AG08395 (cell line): Measurements from ENCODE around the gene ZGPAT.

Source experiments
- DNase-seq: peaks from one replicate; pipeline ENCODE4 v3.0.0; 2012; ENCODE audit warnings: mixed read lengths, low spot score

Gene ZGPAT

GRCh38 chr20:63693083-63693732, 14.6 kb upstream of the ZGPAT start:
- DNase-seq, result no peak

- no peak for DNase-seq
Measured at GRCh38 chr20:63693733-63694583, 13.9 kb upstream of the ZGPAT start.

- DNase-seq, result no peak
Measured at GRCh38 chr20:63694584-63695423, 13.0 kb upstream of the ZGPAT start.

- DNase-seq, result no peak
Measured at GRCh38 chr20:63695424-63696305, 12.2 kb upstream of the ZGPAT start.

GRCh38 chr20:63696306-63696627, 11.6 kb upstream of the ZGPAT start:
- no peak for DNase-seq

DNA sequence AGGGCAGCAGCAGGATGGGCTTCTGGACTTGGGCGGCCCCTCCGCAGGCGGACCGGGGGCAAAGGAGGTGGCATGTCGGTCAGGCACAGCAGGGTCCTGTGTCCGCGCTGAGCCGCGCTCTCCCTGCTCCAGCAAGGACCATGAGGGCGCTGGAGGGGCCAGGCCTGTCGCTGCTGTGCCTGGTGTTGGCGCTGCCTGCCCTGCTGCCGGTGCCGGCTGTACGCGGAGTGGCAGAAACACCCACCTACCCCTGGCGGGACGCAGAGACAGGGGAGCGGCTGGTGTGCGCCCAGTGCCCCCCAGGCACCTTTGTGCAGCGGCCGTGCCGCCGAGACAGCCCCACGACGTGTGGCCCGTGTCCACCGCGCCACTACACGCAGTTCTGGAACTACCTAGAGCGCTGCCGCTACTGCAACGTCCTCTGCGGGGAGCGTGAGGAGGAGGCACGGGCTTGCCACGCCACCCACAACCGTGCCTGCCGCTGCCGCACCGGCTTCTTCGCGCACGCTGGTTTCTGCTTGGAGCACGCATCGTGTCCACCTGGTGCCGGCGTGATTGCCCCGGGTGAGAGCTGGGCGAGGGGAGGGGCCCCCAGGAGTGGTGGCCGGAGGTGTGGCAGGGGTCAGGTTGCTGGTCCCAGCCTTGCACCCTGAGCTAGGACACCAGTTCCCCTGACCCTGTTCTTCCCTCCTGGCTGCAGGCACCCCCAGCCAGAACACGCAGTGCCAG, 11.0 kb upstream of the ZGPAT start, which contains the start of gene TNFRSF6B:
TSS of gene TNFRSF6B (plus strand) at position 25 of the 729 bp plus-strand sequence. CDS start at position 141, 116 bp downstream.
- no peak for DNase-seq

DNA sequence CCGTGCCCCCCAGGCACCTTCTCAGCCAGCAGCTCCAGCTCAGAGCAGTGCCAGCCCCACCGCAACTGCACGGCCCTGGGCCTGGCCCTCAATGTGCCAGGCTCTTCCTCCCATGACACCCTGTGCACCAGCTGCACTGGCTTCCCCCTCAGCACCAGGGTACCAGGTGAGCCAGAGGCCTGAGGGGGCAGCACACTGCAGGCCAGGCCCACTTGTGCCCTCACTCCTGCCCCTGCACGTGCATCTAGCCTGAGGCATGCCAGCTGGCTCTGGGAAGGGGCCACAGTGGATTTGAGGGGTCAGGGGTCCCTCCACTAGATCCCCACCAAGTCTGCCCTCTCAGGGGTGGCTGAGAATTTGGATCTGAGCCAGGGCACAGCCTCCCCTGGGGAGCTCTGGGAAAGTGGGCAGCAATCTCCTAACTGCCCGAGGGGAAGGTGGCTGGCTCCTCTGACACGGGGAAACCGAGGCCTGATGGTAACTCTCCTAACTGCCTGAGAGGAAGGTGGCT, 10.4 kb upstream of the ZGPAT start:
- no peak for DNase-seq

GRCh38 chr20:63697868-63698545, 9.8 kb upstream of the ZGPAT start:
- DNase-seq, result no peak

DNA sequence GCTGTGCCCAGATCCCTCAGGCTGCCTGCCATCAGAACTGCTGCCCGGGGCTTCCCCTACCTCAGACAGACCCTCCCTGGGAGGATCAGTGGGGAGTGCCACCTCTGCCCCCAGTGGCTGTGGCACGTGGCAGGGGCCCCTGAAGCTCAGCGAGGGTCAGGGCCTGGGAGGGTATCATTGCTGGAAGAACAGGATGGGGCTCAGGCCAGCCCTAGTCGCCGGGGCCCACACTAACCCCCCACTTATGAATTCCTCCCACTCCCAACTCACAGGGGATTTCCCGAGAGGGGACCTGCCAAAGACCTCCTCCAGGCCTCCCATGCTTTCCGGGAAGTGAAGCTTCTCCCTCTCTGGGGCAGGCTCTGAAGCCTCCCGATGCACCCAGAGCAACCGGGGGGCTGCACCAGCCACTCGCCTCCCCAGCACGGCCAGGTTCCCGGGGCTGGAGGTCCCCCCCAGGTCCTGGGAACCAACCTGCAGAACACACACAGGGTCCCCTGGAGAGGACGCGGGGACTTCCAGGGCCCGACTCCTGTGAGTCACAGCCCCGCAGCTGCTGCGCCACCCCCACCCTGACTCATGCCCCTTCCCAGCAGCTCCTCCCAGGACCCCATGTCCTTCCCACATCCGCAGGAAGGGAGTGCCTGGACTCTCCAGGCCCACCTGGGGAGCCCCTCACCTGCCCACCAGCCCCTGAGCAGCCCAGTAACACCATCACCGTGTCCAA, 8.9 kb upstream of the ZGPAT start:
- peak; percentile 93 for DNase-seq

- no peak for DNase-seq
Measured at GRCh38 chr20:63699466-63700198, 8.2 kb upstream of the ZGPAT start.

GRCh38 chr20:63700199-63701050, 7.4 kb upstream of the ZGPAT start:
- DNase-seq, result no peak

- no peak for DNase-seq
Measured at GRCh38 chr20:63701051-63701328, 6.8 kb upstream of the ZGPAT start.

DNA sequence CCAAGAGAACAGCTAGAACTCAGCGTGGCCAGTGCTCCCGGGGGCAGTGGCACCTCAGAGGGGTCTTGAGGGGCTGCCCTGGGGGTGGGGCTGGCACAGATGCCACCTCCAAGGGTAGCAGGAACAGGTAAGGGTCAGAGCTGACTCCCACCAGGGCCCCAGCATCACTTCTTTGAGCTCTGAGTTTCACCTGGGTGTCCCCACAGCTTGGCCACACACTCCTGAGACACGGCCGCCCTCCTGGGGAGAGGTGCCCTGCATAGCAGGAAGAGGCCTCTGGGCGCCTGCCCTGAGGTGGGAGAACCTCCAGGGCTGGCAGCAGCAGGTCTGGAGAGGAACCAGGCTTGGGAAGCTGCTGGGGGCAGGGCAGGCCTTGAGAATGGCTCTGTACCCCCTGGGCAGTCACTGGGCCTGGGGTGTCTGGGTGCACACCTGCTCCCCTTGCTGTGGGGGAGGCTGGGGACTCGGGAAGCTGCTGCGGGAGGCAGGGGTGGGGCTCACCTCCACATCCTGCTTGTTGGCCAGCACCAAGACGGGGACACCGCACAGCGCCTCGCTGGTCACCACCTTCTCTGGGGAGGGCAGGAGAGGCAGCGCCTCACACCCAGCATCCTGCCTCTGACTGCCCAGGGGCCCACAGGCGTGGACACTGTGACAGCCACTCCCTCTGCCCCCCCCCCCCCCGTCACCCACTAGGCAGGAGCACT, 6.4 kb upstream of the ZGPAT start:
- DNase-seq, result no peak

DNA sequence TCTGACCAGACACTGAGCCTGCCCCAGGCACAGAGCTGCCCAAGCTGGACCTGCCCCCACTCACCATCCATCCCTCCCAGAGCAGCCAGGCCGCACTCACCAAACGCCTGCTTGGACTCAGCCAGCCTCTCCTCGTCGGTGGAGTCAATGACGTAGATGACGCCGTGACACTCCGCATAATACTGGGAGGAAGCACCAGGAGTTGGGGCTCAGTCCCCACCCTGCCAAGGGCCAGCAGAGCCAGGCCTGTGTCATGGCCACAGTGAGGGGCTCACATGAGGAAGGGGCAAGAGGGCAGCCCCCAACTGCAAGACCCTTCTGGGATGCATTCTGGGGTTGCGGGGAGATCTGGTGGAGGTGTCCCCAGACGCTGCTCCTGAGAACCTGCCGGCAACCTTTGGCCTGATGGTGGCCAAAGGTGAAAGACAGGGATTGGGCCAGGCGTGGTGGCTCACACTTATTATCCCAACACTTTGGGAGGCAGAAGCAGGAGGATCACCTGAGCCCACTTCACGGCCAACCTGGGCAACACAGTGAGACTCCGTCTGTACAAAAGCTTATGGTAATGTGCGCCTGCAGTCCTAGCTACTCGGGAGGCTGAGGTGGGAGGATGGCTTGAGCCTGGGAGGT, 5.7 kb upstream of the ZGPAT start:
- no peak for DNase-seq

DNA sequence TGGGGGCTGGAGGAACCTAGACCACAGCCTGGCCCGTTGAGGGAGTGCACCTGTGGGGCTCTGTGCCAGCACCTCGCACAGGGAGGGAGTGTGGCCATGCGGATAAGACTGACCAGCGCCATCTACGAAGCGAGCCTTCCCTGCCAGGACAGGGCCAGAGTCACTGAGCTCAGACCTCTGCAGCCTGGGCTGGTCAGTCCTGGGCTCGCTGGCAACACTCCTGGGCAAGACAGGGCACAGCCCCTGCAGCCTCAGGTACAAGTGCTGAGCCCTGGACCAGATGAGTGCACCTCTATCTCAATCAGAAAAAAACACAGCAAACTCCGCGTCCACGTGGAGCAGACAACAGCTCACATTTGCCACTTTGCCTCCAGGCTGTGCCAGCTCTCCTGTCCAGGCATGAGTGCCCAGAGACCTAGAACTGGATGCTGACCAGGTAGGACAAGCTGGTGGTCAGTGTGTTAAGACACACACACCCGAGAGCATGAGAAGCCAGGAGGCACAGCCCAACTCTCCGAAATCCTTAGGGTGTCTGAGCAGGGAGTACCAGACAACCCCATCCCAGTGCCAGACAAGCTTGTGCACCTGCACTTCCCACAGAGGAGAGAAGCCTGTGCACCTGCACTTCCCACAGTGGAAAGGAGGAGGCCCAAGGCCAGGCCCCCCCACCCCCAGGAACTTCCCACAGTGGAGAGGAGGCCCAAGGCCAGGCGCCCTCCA, 4.9 kb upstream of the ZGPAT start:
- no peak for DNase-seq

DNA sequence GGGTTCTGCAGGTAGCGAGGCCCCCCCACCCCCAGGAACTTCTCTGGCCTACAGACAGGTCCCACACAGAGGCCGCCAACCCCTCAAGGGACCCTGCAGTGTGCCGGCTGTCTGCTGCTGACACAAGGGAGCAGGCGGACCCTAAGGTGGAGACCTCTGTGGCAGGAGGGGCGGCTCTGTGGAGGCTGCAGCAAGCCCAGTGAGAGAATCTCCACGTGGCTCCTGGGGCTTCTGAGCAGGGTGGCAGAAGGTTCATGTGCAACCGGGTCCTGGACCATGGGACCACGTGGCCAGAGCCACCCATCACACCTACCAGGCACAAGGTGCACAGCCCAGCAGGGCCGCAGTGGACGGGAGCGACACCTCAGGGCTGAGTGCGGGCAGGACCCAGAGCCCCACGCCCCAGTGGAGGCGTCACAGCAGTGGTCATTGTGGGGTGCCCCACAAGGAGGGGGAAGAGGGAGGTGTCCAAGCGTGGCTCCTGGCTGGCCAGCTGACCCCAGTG, 4.3 kb upstream of the ZGPAT start:
- DNase-seq, result no peak
